ENCODE measurements around the gene PLEKHD1.
"Not testable (repeated sequence)": the region's sequence is repeated elsewhere in the genome, so short reads cannot be mapped to it uniquely, and the experiment has no call there.

The PLEKHD1 gene

DNA sequence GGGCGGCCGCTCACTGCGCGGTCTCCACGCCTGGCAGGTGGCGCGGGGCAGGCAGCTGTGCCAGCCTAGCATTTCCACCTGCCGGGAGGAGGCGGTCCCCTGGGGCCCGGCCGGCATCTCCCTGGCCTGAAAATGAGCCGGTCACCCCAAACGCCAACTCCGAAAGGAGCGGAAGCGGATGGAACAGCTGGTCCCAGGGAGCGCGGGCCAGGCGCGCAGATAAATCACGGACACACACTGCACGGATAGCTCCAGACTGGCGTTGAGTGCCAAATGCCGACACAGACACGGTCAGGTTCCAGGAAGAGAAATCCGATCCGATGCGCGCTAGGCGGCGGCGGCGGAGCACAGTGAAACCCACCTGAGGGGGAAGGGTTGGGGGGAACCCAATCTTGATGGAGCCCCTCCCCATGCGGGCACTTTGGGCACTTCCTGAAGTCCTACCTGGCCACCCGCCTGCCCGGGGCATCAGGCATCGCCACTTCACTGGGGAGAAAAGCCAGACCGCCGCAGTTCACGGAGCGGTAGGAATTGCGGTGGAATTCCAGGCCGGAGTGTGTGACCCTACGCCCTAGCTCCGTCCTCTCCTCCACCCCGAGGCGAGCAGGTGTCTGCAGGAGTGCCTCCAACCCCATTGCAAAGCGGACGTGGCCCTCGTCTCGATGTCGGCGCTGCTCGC, 624 bp upstream of the PLEKHD1 start:
- DNase-seq, result no peak

DNA sequence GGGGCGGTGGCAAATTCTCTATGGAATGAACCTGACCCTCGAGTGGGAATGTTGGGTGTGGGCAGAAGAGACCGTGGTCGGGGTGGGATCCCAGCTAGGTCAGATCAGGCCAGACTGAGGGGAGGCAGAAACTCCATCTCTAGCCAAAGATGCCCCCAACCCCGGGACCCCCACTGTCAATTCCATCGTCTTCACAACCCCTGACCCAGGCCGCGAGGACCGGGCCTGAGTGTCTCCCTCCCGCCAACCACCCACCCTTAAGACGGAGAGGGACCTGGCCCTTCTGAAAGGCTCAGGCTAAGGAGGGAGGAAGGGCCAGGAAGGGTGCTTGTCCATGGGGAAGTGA, 760 bp downstream of the PLEKHD1 start:
- DNase-seq, result no peak

DNA sequence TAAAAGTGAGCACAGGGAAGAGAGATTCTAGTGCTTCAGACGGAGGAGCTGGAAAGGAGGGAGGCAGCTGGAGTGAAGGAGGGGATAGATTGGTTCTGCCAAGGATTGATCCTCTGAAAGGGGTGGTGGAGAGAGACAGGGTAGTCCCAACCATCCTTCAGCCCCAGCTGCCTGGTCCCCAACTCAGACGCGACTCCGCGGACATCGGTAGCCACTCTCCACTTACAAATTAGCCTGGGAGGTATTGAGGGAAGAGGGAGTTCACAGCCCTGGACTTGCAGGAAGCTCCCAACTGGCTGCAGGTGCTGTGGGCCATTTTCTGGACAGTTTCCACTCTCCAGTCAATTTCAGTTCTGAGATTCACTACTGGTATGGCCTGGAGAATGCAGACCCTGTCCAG, 1.2 kb downstream of the PLEKHD1 start:
- DNase-seq, result no peak

DNA sequence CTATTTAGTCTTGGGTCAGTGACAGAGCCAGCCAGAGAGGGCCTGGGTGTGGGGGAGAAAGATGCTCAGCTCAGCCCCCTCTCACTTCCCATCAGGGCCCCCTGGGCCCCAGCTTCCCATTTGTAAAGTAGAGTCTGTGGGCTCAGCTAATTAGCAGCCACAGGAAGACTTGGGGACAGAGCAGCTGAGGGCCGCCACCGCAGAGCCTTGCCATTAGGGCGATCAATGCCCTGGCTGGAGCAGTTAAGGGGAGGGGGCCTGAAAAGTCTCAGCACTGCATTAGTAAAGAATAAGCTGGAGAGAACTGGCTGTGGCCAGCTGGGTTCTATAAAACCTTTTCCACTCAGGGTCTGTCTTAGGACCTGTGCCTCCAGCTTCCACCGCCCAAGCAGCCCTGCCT, 2.7 kb downstream of the PLEKHD1 start:
- no peak for DNase-seq

DNA sequence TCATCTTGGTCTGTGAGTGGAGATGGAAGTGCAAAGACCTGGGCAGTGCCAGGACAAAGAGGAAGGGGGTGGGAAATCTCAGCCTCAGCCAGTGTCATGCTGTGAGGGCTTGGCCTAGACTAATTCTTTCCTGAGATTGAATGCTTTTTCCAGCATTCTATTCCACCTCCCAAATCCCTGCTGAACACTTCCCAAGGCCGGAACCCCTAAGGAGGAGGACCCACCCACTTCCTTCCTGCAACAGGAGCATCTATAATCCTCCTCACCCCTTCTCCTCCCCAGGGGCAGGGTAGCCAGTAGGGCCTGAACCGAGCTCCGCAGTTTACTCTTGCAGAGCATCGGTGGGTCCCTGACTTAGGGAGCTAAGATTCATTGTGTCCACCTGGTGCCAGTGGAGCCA, 3.2 kb downstream of the PLEKHD1 start:
- no peak for DNase-seq

DNA sequence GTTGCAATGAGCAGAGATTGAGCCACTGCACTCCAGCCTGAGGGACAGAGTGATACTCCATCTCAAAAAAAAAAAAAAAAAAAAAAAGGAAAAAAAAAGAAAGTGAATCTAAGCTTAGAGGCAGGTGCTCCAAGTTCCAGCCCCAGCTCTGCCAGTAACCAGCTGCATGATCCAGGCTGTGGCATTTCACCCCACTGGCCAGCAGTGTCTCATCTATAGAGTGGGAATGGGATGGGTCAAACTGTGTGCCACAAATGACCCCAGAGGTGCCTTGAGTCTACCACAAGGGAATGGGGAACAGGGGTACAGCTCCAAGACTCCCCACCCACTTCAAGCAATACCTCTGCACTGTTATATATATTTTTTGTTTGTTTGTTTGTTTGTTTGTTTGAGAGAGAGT, 5.0 kb downstream of the PLEKHD1 start:
- no peak for DNase-seq

DNA sequence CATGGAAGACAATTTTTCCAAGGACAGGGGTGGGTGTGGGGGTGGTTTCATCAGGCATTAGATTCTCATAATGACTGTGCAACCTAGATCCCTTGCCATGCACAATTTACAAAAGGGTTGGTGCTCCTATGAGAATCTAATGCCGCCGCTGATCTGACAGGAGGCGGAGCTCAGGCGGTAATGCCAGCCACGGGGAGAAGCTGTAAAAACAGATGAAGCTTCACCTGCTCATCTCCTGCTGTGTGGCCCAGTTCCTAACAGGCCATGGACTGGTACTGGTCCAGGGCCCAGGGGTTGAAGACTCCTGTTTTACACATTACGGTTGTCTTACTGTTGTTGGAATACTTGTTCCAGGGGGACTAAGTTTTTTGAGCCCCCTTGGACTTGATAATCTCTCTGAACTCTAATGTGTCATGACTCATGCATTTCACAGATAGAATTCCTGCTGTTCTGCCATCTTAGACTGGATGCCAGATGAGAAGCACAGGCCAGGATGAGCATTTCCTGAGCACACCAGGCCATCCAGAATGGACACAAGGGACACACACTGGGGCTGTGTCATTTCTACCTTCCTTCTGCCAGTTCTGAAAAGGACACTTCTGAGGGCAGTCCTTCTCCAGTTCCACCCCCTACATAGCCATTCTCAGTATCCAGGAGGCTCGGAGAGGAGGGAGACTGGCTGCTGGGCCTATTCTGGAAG, 5.8 kb downstream of the PLEKHD1 start:
- no peak for DNase-seq

DNA sequence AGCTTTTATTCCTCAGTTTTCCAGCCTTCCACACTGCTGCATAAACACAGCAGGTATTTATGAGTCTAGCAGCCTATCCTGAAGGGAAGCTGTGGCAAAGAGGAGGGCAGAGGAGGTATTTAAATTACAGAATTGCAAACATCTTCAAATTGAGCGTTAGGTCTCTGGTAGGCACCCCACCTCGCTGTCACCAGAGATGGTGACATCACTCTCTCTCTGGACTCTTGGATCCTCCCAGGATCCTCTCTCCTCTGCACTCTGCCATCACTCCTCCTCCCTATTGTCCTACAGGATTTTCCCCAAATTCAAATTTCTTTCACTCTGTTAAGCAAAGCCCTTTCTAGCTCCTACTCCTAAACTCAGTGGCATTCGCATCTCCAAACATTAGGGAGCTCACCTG, 6.7 kb downstream of the PLEKHD1 start:
- DNase-seq, result no peak

DNA sequence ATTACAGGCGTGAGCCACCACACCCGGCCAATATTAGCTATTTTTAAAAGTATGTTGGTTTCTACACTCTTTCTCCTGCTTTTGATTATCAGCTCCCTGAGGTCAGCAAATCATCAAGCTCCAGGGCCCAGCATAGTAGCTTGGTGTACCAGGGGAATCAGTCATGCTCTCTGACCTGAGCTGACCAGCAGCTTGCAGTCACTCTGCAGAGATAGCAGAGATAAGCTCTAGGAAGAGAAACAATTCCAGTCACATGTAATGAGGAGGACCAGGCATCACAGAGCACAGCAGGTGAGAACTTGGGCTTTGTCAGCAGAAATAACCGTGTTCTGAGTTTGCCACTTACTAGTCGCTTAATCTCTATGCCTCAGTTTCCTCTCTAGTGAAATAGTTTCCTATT, 8.5 kb downstream of the PLEKHD1 start:
- DNase-seq, result no peak

DNA sequence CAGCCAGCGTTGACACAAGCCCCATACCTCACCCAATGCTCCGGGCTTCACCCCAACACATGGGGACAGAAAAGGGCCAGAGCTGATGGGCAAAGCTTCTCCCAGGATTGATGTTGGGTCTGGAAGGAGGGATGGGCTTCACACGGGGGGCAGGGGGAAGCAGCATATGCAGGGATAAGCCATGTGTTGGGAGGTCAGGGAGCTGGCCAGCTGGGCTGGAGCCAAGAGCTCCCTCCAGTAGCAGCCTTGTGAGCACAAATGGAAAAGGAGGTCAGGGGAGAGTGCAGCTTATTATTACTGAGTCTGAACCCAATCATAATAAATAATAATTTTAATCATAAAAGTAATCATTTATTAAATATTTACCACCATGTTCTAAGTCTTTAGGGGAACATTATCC, 9.3 kb downstream of the PLEKHD1 start:
- DNase-seq, result no peak

DNA sequence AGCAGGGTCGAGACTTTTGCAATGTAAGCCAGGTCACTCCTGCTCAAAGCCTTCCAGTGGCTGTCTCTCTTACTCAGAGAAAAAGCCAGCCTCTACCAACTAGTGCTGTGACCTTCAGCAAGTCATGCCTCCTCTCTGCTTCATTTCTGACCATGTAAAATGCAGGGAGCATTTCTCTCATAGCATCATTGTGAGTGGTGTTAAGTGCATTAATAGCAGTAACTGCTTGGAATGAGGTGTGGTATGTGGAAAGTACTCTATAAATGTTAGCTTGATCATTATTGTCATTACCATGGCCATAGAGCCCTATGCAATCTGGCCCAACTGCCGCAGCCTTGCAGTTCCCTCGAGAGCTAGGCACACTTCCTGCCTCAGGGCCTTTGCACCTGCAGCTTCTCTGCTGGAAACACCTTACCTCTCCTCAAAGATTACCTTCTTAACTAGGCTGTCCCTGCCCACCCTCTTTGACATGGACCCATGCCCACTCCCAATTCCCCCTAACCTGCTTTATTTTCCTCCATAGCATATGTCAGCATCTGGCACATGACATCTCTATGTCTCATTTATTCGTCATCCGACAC, 10.9 kb downstream of the PLEKHD1 start:
- DNase-seq, result no peak

DNA sequence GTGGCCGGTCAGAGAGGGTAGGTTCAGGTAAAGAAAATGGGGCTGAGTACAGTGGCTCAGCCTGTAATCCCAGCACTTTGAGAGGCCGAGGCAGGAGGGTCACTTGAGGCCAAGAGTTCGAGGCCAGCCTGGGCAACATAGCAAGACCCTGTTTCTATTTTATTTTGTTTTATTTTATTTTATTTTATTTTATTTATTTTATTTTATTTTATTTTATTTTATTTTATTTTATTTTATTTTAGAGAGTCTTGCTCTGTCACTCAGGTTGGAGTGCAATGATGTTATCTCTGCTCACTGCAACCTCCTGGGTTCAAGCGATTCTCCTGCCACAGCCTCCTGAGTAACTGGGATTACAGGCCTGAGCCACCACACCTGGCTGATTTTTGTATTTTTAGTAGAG, 13.3 kb downstream of the PLEKHD1 start:
- not testable (repeated sequence) for DNase-seq

DNA sequence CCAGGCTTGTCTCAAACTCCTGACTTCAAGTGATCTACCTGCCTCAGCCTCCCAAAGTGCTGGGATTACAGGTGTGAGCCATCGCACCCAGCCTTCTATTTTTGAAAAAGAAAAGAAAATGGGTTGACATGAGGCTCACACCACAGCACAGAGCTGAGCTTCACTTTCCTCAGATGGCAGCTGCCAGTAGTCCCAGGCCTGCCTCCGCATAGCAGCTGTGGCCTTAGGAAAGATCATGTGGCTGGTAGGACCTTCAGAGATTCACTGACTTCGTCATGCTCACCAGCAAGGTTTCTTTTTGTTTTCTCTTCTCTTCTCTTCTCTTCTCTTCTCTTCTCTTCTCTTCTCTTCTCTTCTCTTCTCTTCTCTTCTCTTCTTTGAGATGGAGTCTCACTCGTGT, 13.8 kb downstream of the PLEKHD1 start:
- not testable (repeated sequence) for DNase-seq

DNA sequence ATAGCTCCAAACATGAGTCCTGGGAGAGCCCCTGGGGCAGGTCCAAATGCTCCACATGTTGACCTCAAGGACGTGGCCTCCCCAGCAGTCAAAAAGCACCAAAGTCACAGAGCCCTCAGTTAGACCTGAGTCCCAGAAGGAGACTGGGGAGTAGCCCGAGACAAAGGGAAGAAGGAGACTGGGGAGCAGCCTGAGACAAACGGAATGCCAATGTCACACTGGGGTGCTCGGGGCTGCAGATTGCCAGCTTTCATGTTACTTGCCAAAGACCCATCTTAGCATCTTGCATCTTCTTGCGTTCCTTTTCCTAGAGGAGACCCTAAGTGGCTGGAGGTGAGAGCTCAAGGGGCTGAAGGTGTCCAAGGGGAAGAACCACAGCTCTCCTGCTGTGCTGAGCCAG, 14.9 kb downstream of the PLEKHD1 start:
- no peak for DNase-seq

DNA sequence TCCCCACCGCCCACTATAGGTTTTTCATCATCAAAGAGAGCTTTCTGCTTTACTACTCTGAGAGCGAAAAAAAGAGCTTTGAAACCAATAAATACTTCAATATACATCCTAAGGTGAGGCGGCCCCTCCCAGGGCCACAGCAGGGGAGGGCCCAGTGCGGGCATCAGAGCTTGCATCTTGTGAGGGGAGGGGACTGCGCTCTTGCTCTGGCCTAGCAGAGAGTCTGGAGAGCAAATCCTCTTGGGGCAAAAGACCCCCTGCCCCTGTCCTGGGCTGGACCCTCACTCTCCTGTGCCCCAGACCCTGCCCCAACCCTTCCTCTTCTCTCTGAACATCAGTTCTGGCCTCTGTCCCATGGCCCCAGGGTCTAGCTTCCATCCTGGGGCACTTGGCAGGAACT, 15.6 kb downstream of the PLEKHD1 start:
- DNase-seq, result no peak

DNA sequence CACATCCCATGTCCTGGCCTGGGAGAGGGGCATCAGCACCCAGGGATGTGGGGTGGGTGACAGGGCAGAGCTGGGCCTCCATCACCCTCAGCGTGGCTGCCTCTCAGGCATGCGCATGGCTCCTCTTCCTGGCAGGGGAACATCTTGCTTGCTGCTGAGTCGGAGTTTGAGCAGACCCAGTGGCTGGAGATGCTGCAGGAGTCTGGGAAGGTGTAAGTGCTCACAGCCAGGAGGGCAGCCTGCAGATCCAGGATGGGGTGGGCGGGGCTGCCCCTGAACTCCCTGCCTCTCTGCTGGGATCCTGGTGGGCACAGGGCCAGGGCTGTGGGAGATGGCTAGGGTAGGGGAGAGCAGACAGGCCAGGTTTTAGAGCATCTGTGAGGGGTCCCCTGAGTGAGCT, 16.2 kb downstream of the PLEKHD1 start:
- DNase-seq, result no peak

DNA sequence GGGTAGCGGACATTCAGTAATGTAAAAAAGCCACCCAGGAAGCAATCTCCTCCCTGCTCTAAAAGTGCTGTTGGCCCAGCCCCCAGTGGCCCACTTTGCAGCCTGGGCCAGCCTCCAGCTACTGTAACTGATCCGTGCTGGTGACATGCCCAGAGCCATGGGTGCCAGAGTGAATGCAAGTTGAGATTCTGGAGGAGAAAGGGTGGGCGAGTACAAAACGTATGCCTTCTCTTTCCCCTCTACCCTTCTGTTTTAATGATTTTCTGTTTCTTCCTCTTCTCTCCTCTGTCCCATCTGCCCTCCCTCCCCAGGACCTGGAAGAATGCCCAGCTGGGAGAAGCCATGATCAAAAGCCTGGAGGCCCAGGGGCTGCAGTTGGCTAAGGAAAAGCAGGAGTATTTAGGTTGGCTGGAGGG, 16.9 kb downstream of the PLEKHD1 start:
- DNase-seq, result no peak

DNA sequence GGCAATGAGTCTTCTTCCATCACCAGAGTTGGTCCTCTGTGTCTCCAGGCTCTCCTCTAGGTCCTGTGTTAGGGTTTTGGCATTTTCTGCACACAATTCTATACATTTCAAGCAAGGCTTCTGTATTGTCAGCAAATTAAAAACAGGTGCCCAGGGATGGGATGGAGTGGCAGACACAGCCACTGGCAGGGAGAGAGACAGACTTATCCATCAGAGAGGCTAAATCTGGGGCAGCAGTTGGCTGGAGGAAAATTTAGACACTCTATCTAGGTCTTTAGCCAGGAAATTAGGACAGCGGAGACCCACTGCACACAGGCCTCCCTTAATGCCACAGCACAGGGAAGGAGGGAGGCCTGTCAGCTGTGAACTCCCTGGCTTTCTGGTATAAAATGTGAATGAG, 20.2 kb downstream of the PLEKHD1 start:
- DNase-seq, result no peak

DNA sequence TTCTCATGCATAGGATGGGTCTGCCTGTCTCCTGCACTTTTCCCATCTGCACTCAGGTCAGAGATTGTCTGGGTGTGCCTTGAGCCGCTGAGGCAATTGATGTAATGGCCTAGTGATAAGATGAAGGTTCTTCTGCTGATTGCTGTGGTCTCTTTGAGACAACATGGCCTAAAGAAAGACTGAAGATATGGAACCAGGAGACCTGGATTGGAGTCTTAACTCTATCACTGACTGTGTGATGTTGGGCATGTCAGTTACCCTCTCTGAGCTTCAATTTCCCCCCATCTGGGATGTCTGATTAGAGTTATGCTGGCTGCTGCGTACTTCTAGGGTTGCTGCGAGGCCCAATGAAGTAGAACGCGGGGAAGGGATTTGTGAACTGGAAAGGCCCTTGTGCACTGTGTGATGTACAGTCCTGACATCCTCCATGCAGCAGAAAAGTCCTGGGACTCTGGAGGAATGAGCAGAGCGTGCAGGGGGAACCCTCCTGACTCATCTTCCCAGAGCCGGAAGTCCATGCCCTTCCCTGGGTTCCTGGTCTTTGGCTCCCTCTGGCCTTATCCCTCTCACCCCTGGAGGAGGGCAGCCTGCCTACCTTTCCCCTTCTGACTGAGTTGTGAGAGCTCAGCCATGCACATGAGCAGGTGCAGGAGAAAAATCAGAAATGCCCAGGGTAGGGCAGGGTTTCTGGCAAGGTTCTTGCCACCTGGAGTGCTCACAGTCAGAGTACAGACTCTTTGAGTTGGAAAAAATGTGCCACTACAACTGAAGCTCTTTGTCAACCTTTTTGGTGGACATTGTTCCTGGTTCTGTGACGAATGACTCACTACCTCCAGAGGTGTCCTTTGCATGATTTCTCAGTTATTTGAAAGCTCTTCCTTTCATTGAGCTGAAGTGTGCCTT, 21.1 kb downstream of the PLEKHD1 start:
- DNase-seq, result no peak

DNA sequence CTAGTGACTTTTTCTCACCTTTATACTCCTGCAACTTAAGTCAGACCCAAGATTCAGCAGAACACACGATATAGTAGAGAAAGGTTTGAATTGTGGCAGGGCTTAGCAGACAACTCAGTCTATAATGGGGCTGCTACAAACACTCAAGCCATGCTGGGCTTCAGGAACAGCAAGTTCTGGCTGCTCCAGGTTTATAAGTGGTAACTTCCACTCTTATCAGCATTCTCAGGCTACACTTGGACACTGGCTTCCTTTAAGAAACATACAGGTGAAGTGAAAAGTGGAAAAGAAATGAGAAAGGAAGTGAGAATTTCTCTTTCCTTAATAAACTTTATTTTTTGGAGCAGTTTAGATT, 21.7 kb downstream of the PLEKHD1 start:
- no peak for DNase-seq

DNA sequence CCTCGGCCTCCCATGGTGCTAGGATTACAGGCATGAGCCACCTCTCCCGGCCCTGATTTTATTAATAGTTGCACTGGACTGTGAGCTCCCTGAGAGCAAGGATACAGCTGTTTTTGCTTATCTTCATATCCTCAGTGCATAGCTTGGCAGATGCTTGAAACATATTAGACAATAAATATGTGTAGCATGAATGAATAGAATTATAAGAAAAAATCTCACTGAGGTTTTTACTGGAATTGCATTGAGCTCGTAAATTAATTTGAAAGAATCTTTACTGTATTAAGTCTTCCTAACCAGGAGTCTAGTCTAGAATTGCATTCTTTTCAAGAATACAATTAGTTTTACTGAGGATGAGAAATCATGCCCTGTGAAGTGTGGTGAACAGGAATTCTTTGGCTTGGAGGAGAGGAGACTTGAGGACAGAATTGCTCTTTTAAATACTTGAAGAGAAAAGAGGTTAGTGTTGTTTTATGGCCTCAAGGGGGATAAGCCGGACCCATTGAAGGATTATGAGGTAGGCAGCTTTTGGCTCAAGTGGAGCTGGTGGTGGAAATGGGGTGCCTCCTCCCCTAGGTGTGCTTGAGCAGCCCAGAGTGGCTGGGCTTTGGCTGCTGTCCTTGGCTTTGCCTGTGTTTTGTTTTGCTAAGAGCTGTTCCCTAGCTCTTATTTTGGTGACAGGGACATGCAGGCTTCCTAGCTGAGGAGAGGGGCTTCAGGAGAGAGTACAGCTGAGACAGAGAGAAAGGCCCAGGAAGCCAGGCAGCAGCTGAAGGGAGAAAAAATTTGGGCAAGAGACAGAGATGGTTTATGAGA, 34.0 kb downstream of the PLEKHD1 start:
- DNase-seq, result no peak

DNA sequence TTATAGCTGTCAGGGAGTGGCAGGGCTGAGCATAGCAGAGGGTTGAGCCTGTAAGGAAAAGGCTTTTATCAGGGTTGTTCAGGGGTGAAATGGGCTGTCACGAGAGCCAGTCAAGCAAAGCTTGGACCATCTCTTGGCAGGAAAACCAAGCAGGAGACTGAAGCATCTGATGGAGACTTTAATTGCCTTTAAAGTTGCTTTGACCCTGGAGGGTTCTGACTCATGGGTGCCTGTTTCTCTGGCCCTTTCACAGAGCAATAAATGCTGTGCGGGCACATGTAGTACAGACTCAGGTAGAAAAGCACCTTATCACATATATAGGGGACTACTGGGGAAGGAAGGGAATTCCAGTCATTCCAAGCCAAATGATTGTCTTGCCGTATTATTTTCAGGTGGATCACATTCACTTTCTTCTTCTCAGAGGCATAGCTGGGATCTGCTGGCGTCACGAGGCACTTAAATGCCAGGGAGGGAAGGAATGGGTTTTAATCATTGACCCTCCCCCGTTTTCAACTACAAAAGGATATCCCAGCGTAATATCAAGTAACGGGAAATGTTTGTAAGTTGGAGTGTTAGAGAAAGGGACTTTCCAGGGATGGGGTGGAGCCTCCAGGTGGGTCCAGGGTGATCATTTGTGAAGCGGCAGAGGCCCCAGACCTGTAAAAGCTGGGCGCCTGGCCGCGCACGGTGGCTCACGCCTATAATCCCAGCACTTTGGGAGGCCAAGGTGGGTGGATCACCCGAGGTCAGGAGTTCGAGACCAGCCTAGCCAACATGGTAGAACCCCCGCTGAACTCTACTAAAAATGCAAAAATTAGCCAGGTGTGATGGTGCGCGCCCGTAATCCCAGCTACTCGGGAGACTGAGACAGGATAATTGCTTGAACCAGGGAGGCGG, 34.9 kb downstream of the PLEKHD1 start:
- no peak for DNase-seq

All from CD4-positive, alpha-beta T cell treated with Interleukin-17A for 1 hour (primary cell).